Activated B cell treated with CpG ODN at 0.5 μM for 24 hours (primary cell): ENCODE results near the gene MESP2. TPM values are rescaled to one million over a fixed set of nuclear protein-coding genes. Genes with fewer than 3 reads are reported as not detected.
A peak's percentile ranks its signal among the peaks of the same experiment; 100 is the strongest.

ENCODE experiments used
- ATAC-seq: fragments of 200-7000 bp; cut with Tn5 transposase; one replicate; pipeline ENCODE4 v1.10.0; 2021; ENCODE audit warnings: low read depth, mild to moderate bottlenecking, moderate library complexity
- CTCF ChIA-PET: fragments of 350-600 bp; sonication (Branson Sonifier 250); formaldehyde crosslinking; loops from one replicate; lab custom pipeline; 2021; ENCODE audit warnings: antibody characterized with exemption; lab: Charles Lee
- POLR2A ChIA-PET: fragments of 350-600 bp; sonication (Branson Sonifier 250); formaldehyde crosslinking; loops from one replicate; lab custom pipeline; 2021; ENCODE audit warnings: antibody characterized with exemption; lab: Charles Lee
- DNase-seq: peaks from one replicate; pipeline ENCODE4 v3.0.0; 2022
- H3K27ac Mint-ChIP-seq: one replicate; pipeline ENCODE4 v1.8.0; 2020; ENCODE audit warnings: mixed read lengths
- H3K27me3 Mint-ChIP-seq: one replicate; pipeline ENCODE4 v1.8.0; 2021; ENCODE audit warnings: mixed read lengths
- H3K36me3 Mint-ChIP-seq: one replicate; pipeline ENCODE4 v1.8.0; 2021; ENCODE audit warnings: low read depth, mixed read lengths
- H3K4me1 Mint-ChIP-seq: one replicate; pipeline ENCODE4 v1.8.0; 2021; ENCODE audit warnings: mixed read lengths
- H3K4me3 Mint-ChIP-seq: one replicate; pipeline ENCODE4 v1.8.0; 2020; ENCODE audit warnings: mild to moderate bottlenecking, mixed read lengths
- H3K9me3 Mint-ChIP-seq: one replicate; pipeline ENCODE4 v1.8.0; 2020; ENCODE audit warnings: mixed read lengths
- CTCF ChIP-seq: fragments of 200-600 bp; IDR thresholded peaks from one replicate; pipeline ENCODE4 v1.8.0; 2022; ENCODE audit warnings: antibody characterized with exemption, mild to moderate bottlenecking
- intact Hi-C: fragments of 100-400 bp; cut with micrococcal nuclease; formaldehyde crosslinking; loops from one replicate; pipeline ENCODE4 v1.15.1; 2024
- total RNA-seq: library from RNA; stranded (reverse); gene quantifications from 2 replicates; pipeline ENCODE4 v1.2.3, GENCODE V29; 2022

MESP2 gene
- total RNA-seq, 1 donor from 2014 or later: 0.40 TPM

DNA sequence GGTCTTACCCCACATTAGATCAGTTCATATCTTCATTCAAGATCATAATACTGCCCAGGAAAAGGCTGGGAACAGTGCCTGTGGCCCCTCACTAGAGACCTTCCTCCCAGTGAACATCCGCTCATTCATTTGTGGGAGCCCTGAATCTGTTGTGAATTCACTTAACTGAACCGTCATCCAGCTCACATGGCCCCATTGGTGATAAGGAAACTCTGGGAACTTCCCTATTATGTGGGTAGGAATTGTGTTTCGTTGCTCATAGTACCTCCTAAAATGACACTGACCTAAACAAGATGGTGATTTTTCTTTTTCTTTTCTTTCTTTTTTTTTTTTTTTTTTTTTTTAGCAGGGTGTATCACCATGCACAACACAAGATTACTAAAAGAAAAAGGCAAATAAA lies 6.8 kb upstream of the MESP2 start:
- intact Hi-C loops: no loop called here
- DNase-seq (no peak), ATAC-seq (no peak)
- no peaks in the 10 kb centered on the region for H3K36me3 Mint-ChIP-seq
- H3K27me3 Mint-ChIP-seq: no peaks in the 10 kb centered on the region
- no peak overlapping the region for H3K27ac Mint-ChIP-seq
- no peak for TF ChIP-seq CTCF
- no peak overlapping the region for H3K4me3 Mint-ChIP-seq
- H3K4me1 Mint-ChIP-seq: no peaks in the 10 kb centered on the region
- ChIA-PET POLR2A (interaction anchor here (0.7 kb wide), 1 partner anchor 442 kb away, joined by 3 read pairs; no protein-coding TSS in a partner anchor), CTCF (no interaction called here)
- no peaks in the 10 kb centered on the region for H3K9me3 Mint-ChIP-seq

DNA sequence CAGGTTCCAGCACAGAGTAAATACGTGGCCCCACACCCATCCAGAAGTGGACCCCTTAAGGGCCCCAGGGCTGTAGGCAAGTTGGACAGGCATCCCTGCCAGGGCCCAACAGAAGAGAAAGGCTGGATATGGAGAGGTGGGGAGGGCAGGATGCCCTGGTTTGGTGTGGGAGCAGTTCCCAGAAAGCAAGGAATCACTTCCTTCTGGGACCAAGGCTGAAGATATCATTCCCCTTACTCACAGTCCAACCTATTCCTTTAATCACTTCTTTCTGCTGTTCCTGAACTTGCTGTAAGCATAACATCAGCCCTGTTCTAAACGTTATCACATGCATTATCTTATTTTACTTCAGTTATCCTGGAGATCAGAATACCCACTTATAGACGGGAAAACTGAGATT lies 6.1 kb upstream of the MESP2 start:
- POLR2A ChIA-PET: no interaction called here
- ATAC-seq (no peak), DNase-seq (no peak)
- no peak for TF ChIP-seq CTCF
- H3K27me3 Mint-ChIP-seq: no peaks in the 10 kb centered on the region
- H3K9me3 Mint-ChIP-seq: no peaks in the 10 kb centered on the region
- H3K4me1 Mint-ChIP-seq: no peaks in the 10 kb centered on the region
- intact Hi-C loops: no loop called here
- no peak overlapping the region for H3K4me3 Mint-ChIP-seq
- CTCF ChIA-PET: interaction anchor here (1.0 kb wide), 1 partner anchor 9 kb away, joined by 5 read pairs; no protein-coding TSS in a partner anchor
- H3K36me3 Mint-ChIP-seq: no peaks in the 10 kb centered on the region
- H3K27ac Mint-ChIP-seq: no peak overlapping the region

- CTCF ChIA-PET: interaction anchor here (2.6 kb wide), 1 partner anchor 12 kb away, joined by 9 read pairs; no protein-coding TSS in a partner anchor
- no peaks in the 10 kb centered on the region for H3K9me3 Mint-ChIP-seq
- no peaks in the 10 kb centered on the region for H3K36me3 Mint-ChIP-seq
- intact Hi-C loops: no loop called here
- peaks cover 2% of the 10 kb centered on the region for H3K4me1 Mint-ChIP-seq
- ATAC-seq: no peak
- TF ChIP-seq CTCF: no peak
- POLR2A ChIA-PET: interaction anchor here (0.6 to 0.7 kb wide), 2 partner anchors 121 to 329 kb away, joined by 3 to 6 read pairs; partner anchors contain the start of genes AP3S2 and IDH2
- H3K27ac Mint-ChIP-seq: no peak overlapping the region
- DNase-seq: no peak
- H3K4me3 Mint-ChIP-seq: no peak overlapping the region
- no peaks in the 10 kb centered on the region for H3K27me3 Mint-ChIP-seq
Measured at GRCh38 chr15:89772932-89773583, 3.1 kb upstream of the MESP2 start.

GRCh38 chr15:89774492-89774891 lies 1.6 kb upstream of the MESP2 start:
- ChIA-PET POLR2A (no interaction called here), CTCF (interaction anchor here (1.1 to 2.6 kb wide), 2 partner anchors 13 to 100 kb away, joined by 4 to 9 read pairs; no protein-coding TSS in a partner anchor)
- no peak for ATAC-seq
- Mint-ChIP-seq H3K27me3 (no peaks in the 10 kb centered on the region), H3K4me1 (peaks cover 2% of the 10 kb centered on the region), H3K9me3 (no peaks in the 10 kb centered on the region), H3K27ac (no peak overlapping the region), H3K36me3 (no peaks in the 10 kb centered on the region), H3K4me3 (no peak overlapping the region)
- intact Hi-C loops: no loop called here
- DNase-seq: no peak
- TF ChIP-seq CTCF: no peak

DNA sequence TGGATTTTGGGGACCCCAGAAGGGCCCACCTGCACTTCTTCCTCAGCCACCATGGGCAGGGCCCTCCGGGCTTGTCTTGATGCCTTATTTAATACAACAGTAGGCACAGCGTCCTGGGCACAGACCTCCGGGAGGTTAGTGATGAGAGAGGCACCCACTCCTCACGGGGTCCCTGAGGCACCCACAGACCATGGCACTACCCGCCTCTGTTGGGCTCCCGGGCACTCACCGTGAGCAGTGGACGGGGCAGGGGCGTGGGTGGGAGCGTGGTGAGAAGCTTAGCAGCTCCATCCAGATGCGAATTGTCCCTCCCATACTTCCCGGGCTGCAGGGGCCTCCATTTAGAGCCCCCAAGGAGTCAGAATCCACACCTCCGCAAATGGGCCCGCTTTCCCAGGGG lies 317 bp upstream of the MESP2 start:
- Mint-ChIP-seq H3K27me3 (no peaks in the 10 kb centered on the region), H3K27ac (no peak overlapping the region), H3K4me3 (peak overlapping the region; percentile 16), H3K36me3 (no peaks in the 10 kb centered on the region), H3K9me3 (no peaks in the 10 kb centered on the region), H3K4me1 (peaks cover 8% of the 10 kb centered on the region)
- DNase-seq: no peak
- TF ChIP-seq CTCF: no peak
- CTCF ChIA-PET: no interaction called here
- intact Hi-C loops: loop anchor here (2.0 kb wide), 1 partner anchor 39 kb away; the partner anchor contains the start of gene ANPEP
- ATAC-seq: no peak
- POLR2A ChIA-PET: no interaction called here
